Metanephros (tissue), 1 donor: ENCODE results near the gene UCN. TPM values are rescaled to one million over a fixed set of nuclear protein-coding genes. Genes with fewer than 3 reads are reported as not detected.

ENCODE experiments used
- total RNA-seq: library from RNA; depleted of rRNA; stranded (reverse); fragments of >200 nt; gene quantifications from one replicate; pipeline ENCODE4 v1.2.3, GENCODE V29; 2014

UCN gene, protein sequence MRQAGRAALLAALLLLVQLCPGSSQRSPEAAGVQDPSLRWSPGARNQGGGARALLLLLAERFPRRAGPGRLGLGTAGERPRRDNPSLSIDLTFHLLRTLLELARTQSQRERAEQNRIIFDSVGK
- total RNA-seq: 2.5 TPM

DNA sequence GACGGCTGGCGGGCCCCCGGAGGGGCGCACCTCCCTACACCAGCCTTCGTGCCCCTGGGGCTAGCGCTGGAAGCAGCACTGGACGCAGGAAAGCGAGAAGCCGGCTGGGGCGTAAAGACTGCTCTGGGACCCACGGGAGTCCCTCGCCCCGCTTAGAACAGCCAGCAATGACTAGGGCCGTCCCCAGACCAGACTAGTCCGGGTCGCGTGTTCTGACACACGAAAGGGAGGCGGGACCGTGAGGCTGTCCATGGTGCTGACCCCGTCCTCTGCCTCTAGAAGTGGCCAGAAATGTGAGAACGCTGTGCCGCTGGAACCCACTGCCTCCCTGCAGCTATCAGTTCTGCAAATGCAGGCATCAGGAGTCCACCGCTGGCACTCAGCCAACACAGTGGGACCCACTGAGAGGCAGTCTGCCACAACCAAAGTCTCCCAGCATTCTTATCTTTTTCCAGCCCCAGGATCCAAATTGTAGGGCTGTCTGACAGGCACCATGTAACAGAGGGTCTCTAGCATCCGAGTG is at the start of gene UCN:
TSS of gene UCN (minus strand) at position 87 of the 523 bp plus-strand sequence. CDS start 550 bp downstream, outside the sequence.

DNA sequence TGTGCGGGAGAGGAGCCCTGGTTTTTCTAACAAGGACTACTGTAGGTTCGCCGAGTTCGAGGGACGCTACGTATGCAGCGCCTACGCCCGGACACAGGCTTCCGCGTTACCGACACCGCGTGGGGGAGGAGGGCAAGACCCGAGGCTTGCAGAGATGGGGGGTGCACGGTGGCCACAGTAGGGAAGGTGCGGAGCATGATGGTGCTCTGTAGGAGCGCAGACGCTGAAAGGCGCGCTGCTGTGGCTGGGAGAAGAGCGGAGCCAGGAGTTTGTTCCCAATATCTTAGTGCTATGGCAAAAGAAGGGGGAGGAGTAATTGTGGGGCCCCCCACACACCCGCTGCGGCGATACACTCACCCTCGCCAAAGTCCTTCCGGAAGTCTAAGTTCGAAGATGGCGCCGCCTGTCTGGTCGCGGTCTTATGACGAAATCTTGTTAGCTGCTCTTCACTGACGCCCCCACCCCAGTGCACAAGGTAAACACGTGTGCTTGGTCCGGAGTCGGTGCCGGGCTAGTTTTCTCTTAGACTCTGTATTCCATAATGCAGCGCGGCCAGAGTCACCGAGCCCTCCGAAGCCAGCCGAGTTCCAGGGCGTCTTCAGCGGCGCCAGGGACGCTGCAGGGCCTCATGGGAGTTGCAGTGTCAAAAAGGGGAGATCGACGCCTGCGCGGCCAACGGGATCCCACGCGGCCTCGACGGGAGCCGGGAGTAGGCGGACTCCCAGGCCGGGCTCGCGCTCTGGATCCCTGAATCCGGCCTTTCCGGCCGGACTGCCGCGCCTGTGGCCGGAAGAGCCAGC is 48.3 kb upstream of the UCN start, which contains the start of gene GTF3C2:
TSS of gene GTF3C2 (minus strand) at position 383 of the 800 bp plus-strand sequence. CDS start 13,210 bp downstream, outside the sequence.

DNA sequence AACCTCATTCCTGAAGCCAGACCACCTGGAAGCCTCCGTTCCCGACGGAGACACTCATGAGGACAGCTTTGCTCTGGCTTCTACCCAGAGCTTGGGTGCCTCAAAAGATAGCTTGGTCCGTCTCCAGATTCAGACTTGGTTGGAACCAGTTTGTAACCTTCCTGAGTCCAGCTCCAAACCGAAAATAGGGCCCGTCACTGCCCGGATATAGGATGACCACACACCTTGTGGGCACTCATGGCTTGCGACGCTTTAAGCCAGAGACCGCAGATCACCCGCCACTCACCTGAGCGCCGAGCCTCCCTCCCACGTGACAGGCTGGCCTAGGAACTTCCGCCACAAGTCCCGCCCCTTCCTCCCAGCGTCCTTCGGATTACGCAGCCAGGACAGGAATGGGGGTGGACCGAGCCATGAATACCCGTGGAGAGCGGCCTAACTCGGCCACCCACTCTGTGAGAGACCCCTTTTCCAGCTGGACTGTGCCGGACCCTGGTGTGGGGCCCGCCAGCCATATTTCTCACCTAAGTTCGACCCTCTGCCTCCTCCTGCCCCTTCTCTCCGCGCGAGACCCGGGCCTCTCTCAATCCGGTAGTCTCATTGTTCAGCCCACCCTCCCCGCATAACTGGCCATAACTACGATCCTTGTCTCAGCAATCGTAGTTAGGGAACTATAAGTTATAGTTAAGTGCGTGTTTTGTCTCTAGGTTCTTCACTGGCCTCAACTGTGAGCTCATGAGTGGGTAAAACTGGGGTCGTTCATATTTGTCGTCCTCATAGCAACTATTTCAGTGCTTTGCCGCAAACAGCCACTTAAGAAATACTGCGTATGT is 14.7 kb upstream of the UCN start, which contains the start of gene MPV17:
TSS of gene MPV17 (minus strand) at position 332 of the 830 bp plus-strand sequence. CDS start 580 bp downstream, outside the sequence.

DNA sequence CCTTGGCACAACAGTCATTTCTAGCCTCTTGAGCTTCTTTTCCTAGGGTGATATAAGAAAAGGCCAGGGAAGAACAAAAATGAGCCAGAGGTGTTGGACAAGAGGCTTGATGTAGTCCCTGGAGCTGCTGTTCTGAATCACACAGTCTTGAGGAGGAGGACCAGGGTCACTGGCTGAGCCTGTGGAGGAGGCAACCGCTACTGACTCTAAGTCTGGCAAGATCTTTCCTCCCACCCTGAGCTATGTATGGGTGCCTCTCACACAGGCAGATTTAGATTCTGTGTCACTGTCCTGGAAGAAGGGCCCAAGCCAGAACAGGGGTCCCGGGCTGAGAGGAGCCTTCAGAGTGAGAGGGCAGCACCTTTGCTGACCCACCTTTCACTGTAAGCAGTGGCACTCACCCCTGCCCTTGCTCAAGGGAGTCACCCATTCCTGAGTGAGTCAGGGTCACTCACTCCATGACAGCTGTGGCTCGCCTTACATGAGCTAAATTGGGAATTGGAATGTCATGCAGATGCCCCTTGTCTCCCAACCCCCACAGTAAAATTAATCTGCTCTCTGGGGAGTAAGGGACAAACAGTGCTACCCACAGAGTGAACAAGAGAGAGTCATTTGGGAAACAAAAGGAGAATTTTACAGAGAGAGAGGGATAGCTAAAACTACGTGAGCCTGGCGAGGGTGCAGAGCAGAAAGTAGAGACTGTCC is 26.2 kb downstream of the UCN start, which contains the start of gene TRIM54:
TSS of gene TRIM54 (plus strand) at position 575 of the 705 bp plus-strand sequence. CDS start 303 bp downstream, outside the sequence.

DNA sequence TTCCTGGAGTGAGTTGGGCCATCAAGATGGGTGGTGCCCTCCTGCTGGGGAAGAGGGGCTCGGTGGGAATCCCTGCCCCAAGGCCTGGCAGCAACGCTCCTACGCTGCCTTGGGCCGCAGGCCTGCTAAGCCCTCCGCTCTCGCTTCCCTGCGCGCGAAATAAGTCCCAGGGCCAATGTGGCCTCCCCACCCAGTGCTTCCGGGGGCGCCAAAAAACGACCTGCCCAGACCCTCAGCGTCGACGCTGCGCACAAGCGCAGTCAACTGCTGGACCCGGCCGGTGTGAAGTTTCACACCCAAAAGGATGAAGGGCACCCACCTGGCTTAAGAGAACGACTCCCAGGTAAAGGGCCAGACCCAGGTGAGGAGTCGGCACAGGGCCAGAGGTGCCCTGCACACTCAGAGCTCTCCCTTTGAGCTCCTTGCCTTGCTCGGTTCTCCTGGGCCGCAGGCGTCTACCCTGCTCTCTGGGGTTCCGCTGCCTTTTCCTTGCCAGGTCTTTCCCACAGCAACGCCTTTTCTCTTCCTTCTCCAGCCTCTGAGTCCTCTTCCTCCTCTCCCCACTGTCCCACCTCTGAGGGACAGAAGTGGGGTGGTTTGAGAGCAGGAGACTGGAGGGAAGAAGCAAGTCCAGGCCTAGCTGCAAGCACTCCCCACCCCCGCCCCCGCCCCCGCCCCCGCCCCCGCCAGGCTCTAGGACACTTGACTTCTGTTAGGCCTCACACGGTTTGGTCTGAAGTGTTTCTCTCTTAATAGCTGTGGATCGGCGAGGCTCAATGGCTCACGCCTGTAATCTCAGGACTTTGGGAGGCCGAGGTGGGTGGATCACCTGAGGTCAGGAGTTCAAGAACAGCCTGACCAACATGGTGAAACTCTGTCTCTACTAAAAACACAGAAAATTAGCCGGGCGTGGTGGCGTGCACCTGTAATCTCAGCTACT is 32.8 kb downstream of the UCN start, which contains the start of gene DNAJC5G:
TSS of gene DNAJC5G (plus strand) at position 223 of the 940 bp plus-strand sequence. CDS start 1,296 bp downstream, outside the sequence.

DNA sequence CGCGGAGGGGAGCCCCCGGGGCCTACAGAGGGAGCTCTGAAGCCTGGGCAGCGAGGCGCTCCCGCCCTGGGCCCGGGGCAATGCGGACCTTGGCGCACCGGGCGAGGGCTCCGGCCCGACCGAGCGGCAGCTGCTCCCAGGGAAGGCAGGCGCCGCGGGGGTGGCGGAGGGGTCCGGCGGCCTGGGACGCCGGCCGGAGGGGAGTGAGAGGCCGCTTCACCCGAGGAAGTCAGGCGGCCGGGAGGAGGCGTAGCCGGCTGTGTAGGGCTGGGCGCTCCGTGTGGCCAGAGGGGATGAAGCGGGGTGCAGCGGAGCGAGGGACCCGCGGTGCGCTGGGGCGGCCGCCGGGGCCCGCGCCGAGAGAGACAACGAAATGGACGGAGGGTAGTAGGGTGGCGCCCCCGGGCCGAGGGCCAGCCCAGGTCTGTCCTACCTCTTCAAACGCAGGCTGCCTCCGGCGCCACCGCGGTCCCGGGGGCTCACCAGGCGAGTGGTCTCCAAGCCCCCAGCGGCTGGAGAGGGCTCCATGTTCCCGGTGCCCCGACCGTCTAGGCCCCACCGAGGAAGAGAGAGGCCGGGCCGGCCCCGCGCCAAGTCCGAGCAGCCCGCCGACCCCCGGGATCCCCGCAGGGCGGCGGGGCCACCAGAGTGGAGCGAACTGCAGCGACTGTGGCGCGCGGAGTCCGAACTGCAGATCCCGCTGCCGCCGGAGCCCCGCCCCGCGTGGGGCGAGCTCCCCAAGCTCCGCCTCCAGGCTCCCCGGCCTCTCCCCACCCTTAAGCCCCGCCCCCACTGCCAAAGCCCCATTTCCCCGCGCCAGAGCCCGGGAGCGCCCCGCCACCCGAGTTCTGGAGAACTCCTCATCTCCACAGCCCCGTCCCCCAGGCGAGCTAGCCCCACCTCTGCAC is 45.6 kb downstream of the UCN start, which contains the start of gene SLC30A3:
TSS of gene SLC30A3 (minus strand) at position 669 of the 908 bp plus-strand sequence. CDS start at position 528, 141 bp downstream.

Other genes starting within 250 kb of the UCN start
- gene OST4, start 236.8 kb downstream of the UCN start, total RNA-seq: 166 TPM
- 164 TPM for gene EMILIN1, start 229.8 kb downstream of the UCN start, total RNA-seq
- 18.2 TPM for gene KHK, start 221.7 kb downstream of the UCN start, total RNA-seq
- gene CGREF1, start 189.3 kb downstream of the UCN start, total RNA-seq: 3.6 TPM
- gene ABHD1, start 184.6 kb downstream of the UCN start, total RNA-seq: 0.47 TPM
- gene PREB, start 173.8 kb downstream of the UCN start, total RNA-seq: 27.2 TPM
- not detected for gene PRR30, start 169.0 kb downstream of the UCN start, total RNA-seq
- gene TCF23, start 159.4 kb downstream of the UCN start, total RNA-seq: 0.35 TPM
- gene ATRAID, start 96.4 kb downstream of the UCN start, total RNA-seq: 146 TPM
- 31.8 TPM for gene SLC5A6, start 96.2 kb downstream of the UCN start, total RNA-seq
- 52.7 TPM for gene CAD, start 91.1 kb downstream of the UCN start, total RNA-seq
- gene SLC30A3, start 45.4 kb downstream of the UCN start, total RNA-seq: 2.2 TPM
- gene DNAJC5G, start 33.0 kb downstream of the UCN start, total RNA-seq: 0.12 TPM
- gene TRIM54, start 26.0 kb downstream of the UCN start, total RNA-seq: 10.4 TPM
- 36.4 TPM for gene MPV17, start 14.7 kb upstream of the UCN start, total RNA-seq
- gene GTF3C2, start 48.3 kb upstream of the UCN start, total RNA-seq: 47.6 TPM
- 18.6 TPM for gene EIF2B4, start 61.9 kb upstream of the UCN start, total RNA-seq
- 75.7 TPM for gene SNX17, start 62.2 kb upstream of the UCN start, total RNA-seq
- gene ZNF513, start 72.3 kb upstream of the UCN start, total RNA-seq: 14.4 TPM
- 52.4 TPM for gene PPM1G, start 101.1 kb upstream of the UCN start, total RNA-seq
- gene NRBP1, start 120.2 kb upstream of the UCN start, total RNA-seq: 82.8 TPM
- 1.1 TPM for gene KRTCAP3, start 133.9 kb upstream of the UCN start, total RNA-seq
- gene IFT172, start 181.3 kb upstream of the UCN start, total RNA-seq: 51.2 TPM
- 6.8 TPM for gene FNDC4, start 186.8 kb upstream of the UCN start, total RNA-seq
- gene GCKR, start 188.4 kb upstream of the UCN start, total RNA-seq: 0.12 TPM